K562 (cell line): ENCODE results near the gene LINGO3. TPM values are rescaled to one million over a fixed set of nuclear protein-coding genes. Genes with fewer than 3 reads are reported as not detected.
A peak's percentile ranks its signal among the peaks of the same experiment; 100 is the strongest.

ENCODE experiments used
- ATAC-seq: fragments of 200-7000 bp; cut with Tn5 transposase; 3 replicates; pipeline ENCODE4 v1.9.1; 2020; ENCODE audit warnings: moderate library complexity
- BruUV-seq: library from RNA; stranded (reverse); fragments of 400-500 nt; replicated peaks from 2 replicates; lab custom pipeline; 2021; lab: Mats Ljungman, UMichigan
- CTCF ChIA-PET: fragments of 300-600 bp; formaldehyde crosslinking; extraction: SDS; loops from one replicate; lab custom pipeline; 2021; ENCODE audit warnings: low intra/inter-chr PET ratio; lab: Yijun Ruan, JAX
- POLR2A ChIA-PET: fragments of 300-600, 350-650 bp; sonication (Branson Sonifier 250); formaldehyde crosslinking; extraction: SDS; loops from one replicate; lab custom pipeline; 2021; ENCODE audit warnings: antibody characterized with exemption, inconsistent platforms; lab: Yijun Ruan, JAX
- DNase-seq, 4 experiments: peaks; one replicate each; pipeline versions ENCODE4 v3.0.0 to v3.0.0-alpha.2; 2011 to 2018; ENCODE audit warnings: low spot score in 3 of 4, mixed read lengths in 3 of 4; ENCODE audit errors: extremely low read depth in 1 of 4
- FAIRE-seq: peaks from 2 replicates; lab custom pipeline; 2011; peaks lifted over from hg19 to GRCh38; lab: Jason Lieb, UNC
- H2AFZ ChIP-seq: 2 replicates; pipeline ENCODE4 v1.6.0; 2011; ENCODE audit warnings: low read depth, low read length, control low read depth, inconsistent platforms
- H3K27ac ChIP-seq: fragments of 200-600 bp; 3 replicates; pipeline ENCODE4 v1.8.0; 2011; ENCODE audit warnings: low read depth, mild to moderate bottlenecking, control low read depth, inconsistent platforms, low read length, moderate library complexity, mixed read lengths; ENCODE audit errors: extremely low read depth
- H3K27me3 ChIP-seq, 2 experiments: fragments of 300-600 bp in 1 of 2; 2 replicates in 1 of 2; 3 replicates in 1 of 2; pipeline versions ENCODE4 v1.6.0 to v1.8.0; 2011; ENCODE audit warnings: inconsistent platforms in 2 of 2, low read length in 2 of 2, mild to moderate bottlenecking in 1 of 2, mixed read lengths in 1 of 2, moderate library complexity in 1 of 2; ENCODE audit not compliant: control insufficient read depth in 2 of 2, insufficient read depth in 2 of 2
- H3K36me3 ChIP-seq: fragments of 300-600 bp; 3 replicates; pipeline ENCODE4 v1.8.0; 2011; ENCODE audit warnings: mild to moderate bottlenecking, low read length, inconsistent platforms; ENCODE audit not compliant: control insufficient read depth, insufficient read depth
- H3K4me1 ChIP-seq, 2 experiments: fragments of 200-600 bp in 1 of 2; replicated peaks in 1 of 2; 2 replicates in 1 of 2; 3 replicates in 1 of 2; pipeline versions ENCODE4 v1.5.1 to v1.8.0; 2011; ENCODE audit warnings: inconsistent platforms in 2 of 2, low read length in 2 of 2, mild to moderate bottlenecking in 1 of 2, mixed read lengths in 1 of 2, moderate library complexity in 1 of 2; ENCODE audit not compliant: control insufficient read depth in 2 of 2, insufficient read depth in 2 of 2
- H3K4me2 ChIP-seq: 2 replicates; pipeline ENCODE4 v1.6.1; 2011; ENCODE audit warnings: low read length, control low read depth, inconsistent platforms, mixed read lengths; ENCODE audit not compliant: insufficient read depth
- H3K4me3 ChIP-seq: fragments of 200-600 bp; sonication (generic), shearing (Covaris generic); 2 replicates; pipeline ENCODE4 v1.5.1; 2016; ENCODE audit warnings: control low read depth, inconsistent platforms
- H3K79me2 ChIP-seq: fragments of 200-600 bp; 3 replicates; pipeline ENCODE4 v1.8.0; 2011; ENCODE audit warnings: low read length, inconsistent platforms; ENCODE audit not compliant: control insufficient read depth, insufficient read depth
- H3K9ac ChIP-seq, 2 experiments: 2 replicates each; pipeline versions ENCODE4 v1.6.0 to v1.6.1; 2011; ENCODE audit warnings: low read depth in 2 of 2, low read length in 2 of 2, control low read depth in 1 of 2, inconsistent platforms in 1 of 2, mild to moderate bottlenecking in 1 of 2, mixed read lengths in 1 of 2; ENCODE audit not compliant: insufficient read depth in 1 of 2
- H3K9me1 ChIP-seq: one replicate; pipeline ENCODE4 v1.6.0; 2011; ENCODE audit warnings: inconsistent platforms, mild to moderate bottlenecking, low read length, moderate library complexity; ENCODE audit not compliant: control insufficient read depth, insufficient read depth
- H3K9me3 ChIP-seq: replicated peaks from 2 replicates; pipeline ENCODE4 v1.5.1; 2011; ENCODE audit warnings: low read depth, low read length, inconsistent platforms; ENCODE audit not compliant: control insufficient read depth, insufficient read depth
- H4K20me1 ChIP-seq: replicated peaks from 2 replicates; pipeline ENCODE4 v1.6.1; 2011; ENCODE audit warnings: low read length, inconsistent platforms, mixed read lengths; ENCODE audit not compliant: control insufficient read depth, insufficient read depth
- CBFB ChIP-seq: sonication (generic); formaldehyde crosslinking; IDR thresholded peaks from 2 replicates; pipeline ENCODE4 v1.4.0; 2020; ENCODE audit warnings: mild to moderate bottlenecking, missing genetic modification reagents
- HDAC8 ChIP-seq: fragments of 450-650 bp; IDR thresholded peaks from 2 replicates; pipeline ENCODE4 v1.6.1; 2016; ENCODE audit warnings: mild to moderate bottlenecking, missing genetic modification characterization, moderate library complexity, missing compliant biosample characterization
- ZNF354B ChIP-seq: fragments of 250-450 bp; sonication (Bioruptor Pico); IDR thresholded peaks from 2 replicates; pipeline ENCODE4 v1.4.0; 2020
- WGBS: fragments of 100-300 bp; shearing (Covaris generic); methylation state at CpG from one replicate; pipeline ENCODE4 v1.1.6; 2016; ENCODE audit warnings: low coverage, mixed read lengths; ENCODE audit not compliant: insufficient coverage; ENCODE audit errors: missing lambda C conversion rate; 5-methylcytosine and 5-hydroxymethylcytosine counted together
- in situ Hi-C: fragments of 300-500 bp; cut with MboI; formaldehyde crosslinking; loops from 4 replicates; pipeline ENCODE4 v1.15.0; 2018; ENCODE audit warnings: inconsistent platforms, mixed read lengths
- intact Hi-C: fragments of 100-400 bp; cut with micrococcal nuclease; formaldehyde crosslinking; loops from 2 replicates; pipeline ENCODE4 v1.14.2; 2022
- polyA plus RNA-seq, 8 experiments: library from polyadenylated mRNA; depleted of rRNA in 4 of 8; stranded (reverse) in 5 of 8; unstranded in 3 of 8; fragments of >200 nt; fragmentation: Nextera tagmentation in 2 of 8; fragmentation: Illumina TruSeq in 1 of 8; extraction: Ambion mirVana in 2 of 8; extraction: Trizol in 1 of 8; gene quantifications; 2 replicates each; pipeline versions ENCODE4 v1.2.1 to v1.2.3, GENCODE V29; 2011 to 2014; ENCODE audit warnings: inconsistent platforms in 1 of 8, missing spikeins in 1 of 8
- total RNA-seq, 7 experiments: library from RNA; depleted of rRNA in 6 of 7; stranded (reverse); fragments of >200 nt in 6 of 7; fragmentation: Illumina TruSeq in 2 of 7; extraction: Trizol in 2 of 7; gene quantifications; 2 replicates each; pipeline versions ENCODE4 v1.2.1 to v1.2.3, GENCODE V29; 2011 to 2021; ENCODE audit warnings: low replicate concordance in 1 of 7
- TF ChIP-seq, protein P1 (sequence below): IDR thresholded peaks from 2 replicates; pipeline ENCODE4 v1.6.1; 2014; ENCODE audit warnings: antibody characterized with exemption
- TF ChIP-seq, protein P2 (sequence below): sonication (generic); formaldehyde crosslinking; IDR thresholded peaks from 2 replicates; pipeline ENCODE4 v1.8.1; 2023; ENCODE audit warnings: mild to moderate bottlenecking, missing genetic modification reagents
- TF ChIP-seq, protein P3 (sequence below): fragments of 450-650 bp; IDR thresholded peaks from 2 replicates; pipeline ENCODE4 v1.6.1; 2016; ENCODE audit warnings: borderline replicate concordance

Gene LINGO3
- total and polyA plus RNA-seq, 9 of the 15 experiments (the other 6 are each of a cell fraction or from before 2014, with no cell fraction given) = 0.03 to 0.05 (median 0.03) TPM; not detected in 6

DNA sequence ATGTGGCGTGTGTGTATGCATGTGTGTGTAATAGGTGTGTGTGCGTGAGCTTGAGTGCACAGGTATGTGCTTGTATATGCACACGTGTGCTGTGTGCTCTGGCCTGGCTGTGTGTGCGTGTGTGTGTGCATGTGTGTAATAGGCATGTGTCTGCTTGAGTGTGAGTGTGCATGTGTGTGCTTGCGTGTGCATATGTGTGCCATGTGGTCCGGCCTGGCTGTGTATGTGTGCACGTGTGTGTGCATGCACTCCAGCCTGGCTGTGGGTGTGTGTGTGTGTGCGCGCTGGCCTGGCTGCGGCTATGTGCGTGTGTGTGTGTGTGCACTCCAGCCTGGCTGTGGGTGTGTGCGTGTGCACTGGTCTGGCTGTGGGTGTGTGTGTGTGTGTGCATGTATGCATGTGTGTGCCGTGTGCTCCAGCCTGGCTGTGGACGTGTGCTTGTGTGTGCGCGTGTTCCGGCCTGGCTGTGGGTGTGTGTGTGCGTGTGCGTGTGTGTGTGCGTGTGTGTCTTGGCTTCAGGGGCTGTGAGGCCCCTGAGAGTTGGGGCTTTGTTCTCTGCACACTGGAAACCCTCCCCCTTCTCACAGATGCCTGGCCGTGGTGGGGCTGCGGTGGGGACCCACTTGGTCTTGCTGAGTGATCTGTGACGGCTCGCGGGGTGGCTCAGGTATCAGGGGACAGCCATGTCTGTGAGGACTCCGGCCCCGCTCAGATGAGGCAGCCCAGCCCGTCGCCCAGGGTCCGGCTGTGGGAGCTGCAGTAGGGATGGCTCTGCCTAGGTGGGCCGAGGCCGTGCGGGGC is 28.8 kb upstream of the LINGO3 start (continued):
- TF ChIP-seq, protein P1, sequence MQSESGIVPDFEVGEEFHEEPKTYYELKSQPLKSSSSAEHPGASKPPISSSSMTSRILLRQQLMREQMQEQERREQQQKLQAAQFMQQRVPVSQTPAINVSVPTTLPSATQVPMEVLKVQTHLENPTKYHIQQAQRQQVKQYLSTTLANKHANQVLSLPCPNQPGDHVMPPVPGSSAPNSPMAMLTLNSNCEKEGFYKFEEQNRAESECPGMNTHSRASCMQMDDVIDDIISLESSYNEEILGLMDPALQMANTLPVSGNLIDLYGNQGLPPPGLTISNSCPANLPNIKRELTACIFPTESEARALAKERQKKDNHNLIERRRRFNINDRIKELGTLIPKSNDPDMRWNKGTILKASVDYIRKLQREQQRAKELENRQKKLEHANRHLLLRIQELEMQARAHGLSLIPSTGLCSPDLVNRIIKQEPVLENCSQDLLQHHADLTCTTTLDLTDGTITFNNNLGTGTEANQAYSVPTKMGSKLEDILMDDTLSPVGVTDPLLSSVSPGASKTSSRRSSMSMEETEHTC = no peak

DNA sequence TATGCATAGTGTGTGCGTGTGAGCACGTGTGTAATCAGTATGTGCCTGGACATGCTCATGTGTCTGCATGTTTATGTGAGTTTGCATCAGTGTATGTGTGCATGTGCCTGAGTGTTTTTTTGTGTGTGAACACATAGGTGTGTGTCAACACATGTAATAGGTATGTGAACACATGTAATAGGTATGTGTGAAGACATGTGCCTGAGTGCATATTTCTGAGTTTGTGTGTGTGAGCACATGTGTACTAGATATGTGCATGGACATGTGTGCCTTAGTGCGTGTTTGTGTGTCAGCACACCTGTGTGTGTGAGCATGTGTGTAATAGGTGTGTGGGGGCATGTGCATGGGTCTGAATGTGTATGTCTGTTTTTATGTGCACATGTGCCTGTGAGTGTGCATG is 27.9 kb upstream of the LINGO3 start:
- DNase-seq = no peak
- H3K9me3 ChIP-seq = peaks cover 2% of the 10 kb centered on the region
- ChIA-PET CTCF (no interaction called here), POLR2A (interaction anchor here (0.7 kb wide), 1 partner anchor 121 kb away, joined by 3 read pairs; no protein-coding TSS in a partner anchor)
- H3K9me1 ChIP-seq = no peaks in the 10 kb centered on the region
- TF ChIP-seq CBFB (CRISPR knock-in tag) (0 out of 2 replicates have a peak, but pooled peaks have one; percentile 18), HDAC8 (tag) (no peak), ZNF354B (CRISPR knock-in tag) (no peak)
- TF ChIP-seq, protein P2, sequence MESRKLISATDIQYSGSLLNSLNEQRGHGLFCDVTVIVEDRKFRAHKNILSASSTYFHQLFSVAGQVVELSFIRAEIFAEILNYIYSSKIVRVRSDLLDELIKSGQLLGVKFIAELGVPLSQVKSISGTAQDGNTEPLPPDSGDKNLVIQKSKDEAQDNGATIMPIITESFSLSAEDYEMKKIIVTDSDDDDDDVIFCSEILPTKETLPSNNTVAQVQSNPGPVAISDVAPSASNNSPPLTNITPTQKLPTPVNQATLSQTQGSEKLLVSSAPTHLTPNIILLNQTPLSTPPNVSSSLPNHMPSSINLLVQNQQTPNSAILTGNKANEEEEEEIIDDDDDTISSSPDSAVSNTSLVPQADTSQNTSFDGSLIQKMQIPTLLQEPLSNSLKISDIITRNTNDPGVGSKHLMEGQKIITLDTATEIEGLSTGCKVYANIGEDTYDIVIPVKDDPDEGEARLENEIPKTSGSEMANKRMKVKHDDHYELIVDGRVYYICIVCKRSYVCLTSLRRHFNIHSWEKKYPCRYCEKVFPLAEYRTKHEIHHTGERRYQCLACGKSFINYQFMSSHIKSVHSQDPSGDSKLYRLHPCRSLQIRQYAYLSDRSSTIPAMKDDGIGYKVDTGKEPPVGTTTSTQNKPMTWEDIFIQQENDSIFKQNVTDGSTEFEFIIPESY (CRISPR knock-in tag) = no peak
- TF ChIP-seq, protein P3, sequence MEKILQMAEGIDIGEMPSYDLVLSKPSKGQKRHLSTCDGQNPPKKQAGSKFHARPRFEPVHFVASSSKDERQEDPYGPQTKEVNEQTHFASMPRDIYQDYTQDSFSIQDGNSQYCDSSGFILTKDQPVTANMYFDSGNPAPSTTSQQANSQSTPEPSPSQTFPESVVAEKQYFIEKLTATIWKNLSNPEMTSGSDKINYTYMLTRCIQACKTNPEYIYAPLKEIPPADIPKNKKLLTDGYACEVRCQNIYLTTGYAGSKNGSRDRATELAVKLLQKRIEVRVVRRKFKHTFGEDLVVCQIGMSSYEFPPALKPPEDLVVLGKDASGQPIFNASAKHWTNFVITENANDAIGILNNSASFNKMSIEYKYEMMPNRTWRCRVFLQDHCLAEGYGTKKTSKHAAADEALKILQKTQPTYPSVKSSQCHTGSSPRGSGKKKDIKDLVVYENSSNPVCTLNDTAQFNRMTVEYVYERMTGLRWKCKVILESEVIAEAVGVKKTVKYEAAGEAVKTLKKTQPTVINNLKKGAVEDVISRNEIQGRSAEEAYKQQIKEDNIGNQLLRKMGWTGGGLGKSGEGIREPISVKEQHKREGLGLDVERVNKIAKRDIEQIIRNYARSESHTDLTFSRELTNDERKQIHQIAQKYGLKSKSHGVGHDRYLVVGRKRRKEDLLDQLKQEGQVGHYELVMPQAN = 0 out of 2 replicates have a peak, but pooled peaks have one; percentile 19
- peaks cover 36% of the 10 kb centered on the region; the same call in 2 of the 3 replicates for H3K36me3 ChIP-seq
- H3K4me2 ChIP-seq = no peak overlapping the region
- in situ Hi-C loops = no loop called here
- 97% methylated on average over 3 of the region's 3 CpGs for WGBS
- intact Hi-C loops = no loop called here
- H3K4me1 ChIP-seq = peaks cover 8 to 73% of the 10 kb centered on the region in 2 experiments; a peak in 4 of 5 replicates
- no peaks in the 10 kb centered on the region for H4K20me1 ChIP-seq
- no peak overlapping the region for H3K9ac ChIP-seq
- BruUV-seq = no TSS peak
- H3K4me3 ChIP-seq = no peak overlapping the region
- H3K27ac ChIP-seq = peak overlapping the region; percentile 13; the same call in 1 of the 3 replicates
- H3K79me2 ChIP-seq = peaks cover 59% of the 10 kb centered on the region
- ATAC-seq = no peak
- H3K27me3 ChIP-seq = no peaks in the 10 kb centered on the region
- no peak for FAIRE-seq
- no peak overlapping the region for H2AFZ ChIP-seq
